ENCODE data around the gene RGN.

- TF ChIP-seq POLR2A (IDR thresholded peaks at IDR 0.05; ENCODE audit: low read length) (no peak), GATA1 (IDR thresholded peaks at IDR 0.05; ENCODE audit: low read depth, low read length) (no peak)
These were observed 18.8 kb downstream of the RGN start for GRCh38 chrX:47097018-47097417.
